ENCODE measurements around the gene GSG1. TPM values are rescaled to one million over a fixed set of nuclear protein-coding genes. Genes with fewer than 3 reads are reported as not detected.

GSG1 gene
- total RNA-seq, 2 experiments from 2014 or later = not detected

- Histone ChIP-seq H3K27ac (ENCODE audit: low read depth in 1 of 2, low read length in 2 of 2) (peak overlapping the region; percentile 93 to 94), H3K36me3 (ENCODE audit: insufficient read depth, low read length) (no peaks in the 10 kb centered on the region), H3K4me3 (ENCODE audit: low read length) (peak overlapping the region; percentile 64), H3K4me1 (ENCODE audit: insufficient read depth, low read length) (peaks cover 38% of the 10 kb centered on the region), H3K27me3 (ENCODE audit: control insufficient read depth in 1 of 2, insufficient read depth in 2 of 2, low read length in 2 of 2) (no peaks in the 10 kb centered on the region), H3K9me3 (ENCODE audit: control insufficient read depth in 1 of 2, insufficient read depth in 1 of 2, low read length in 2 of 2) (no peaks in the 10 kb centered on the region)
- ChIA-PET CTCF (interaction anchor here (1.0 to 6.9 kb wide), 2 partner anchors 94 to 110 kb away, joined by 3 to 50 read pairs; partner anchors contain the start of gene EMP1), POLR2A (interaction anchor here (1.3 to 2.9 kb wide), 3 partner anchors 100 to 110 kb away, joined by 3 to 9 read pairs (median 6); no protein-coding TSS in a partner anchor)
- Mint-ChIP-seq H3K36me3 (ENCODE audit: low read depth) (no peaks in the 10 kb centered on the region), H3K27me3 (no peaks in the 10 kb centered on the region), H3K27ac (peak overlapping the region; percentile 94), H3K4me3 (peak overlapping the region; percentile 87), H3K4me1 (ENCODE audit: low read depth) (peaks cover 53% of the 10 kb centered on the region), H3K9me3 (no peaks in the 10 kb centered on the region)
- intact Hi-C loops (cut with DNase I, micrococcal nuclease) = loop anchor here (1.0 to 10.0 kb wide), 5 partner anchors 61 to 747 kb away; partner anchors contain the start of genes HEBP1 (in 2 of the 2), BORCS5 (in 1 of the 2), CDKN1B (in 1 of the 2) and EMP1 (in 1 of the 2)
- no peak for TF ChIP-seq CTCF (IDR thresholded peaks at IDR 0.05)
- DNase-seq = peak in 11 of 14 experiments; percentile 8 to 61 (median 27)
- no peak for ATAC-seq (ENCODE audit: poor library complexity)
These were observed 1.6 kb downstream of the GSG1 start for GRCh38 chr12:13101821-13102375.

GRCh38 chr12:13100882-13101769, 2.3 kb downstream of the GSG1 start:
- intact Hi-C loops (cut with DNase I, micrococcal nuclease) = loop anchor here (1.0 to 10.0 kb wide), 4 partner anchors 95 to 746 kb away; partner anchors contain the start of genes HEBP1 (in 2 of the 2), BORCS5 (in 1 of the 2), CDKN1B (in 1 of the 2) and EMP1 (in 1 of the 2)
- ChIA-PET CTCF (interaction anchor here (1.2 to 6.9 kb wide), 2 partner anchors 95 to 110 kb away, joined by 4 to 50 read pairs; partner anchors contain the start of gene EMP1), POLR2A (interaction anchor here (1.3 to 2.9 kb wide), 3 partner anchors 101 to 111 kb away, joined by 3 to 9 read pairs (median 6); no protein-coding TSS in a partner anchor)
- Mint-ChIP-seq H3K36me3 (ENCODE audit: low read depth) (no peaks in the 10 kb centered on the region), H3K27ac (peak overlapping the region; percentile 94), H3K9me3 (no peaks in the 10 kb centered on the region), H3K4me3 (peak overlapping the region; percentile 87), H3K4me1 (ENCODE audit: low read depth) (peaks cover 53% of the 10 kb centered on the region), H3K27me3 (no peaks in the 10 kb centered on the region)
- ATAC-seq (ENCODE audit: poor library complexity) (peak; percentile 87), DNase-seq (peak; percentile 87 to 98 (median 92))
- no peaks in the 10 kb centered on the region for H3K27me3 ChIP-seq (ENCODE audit: control insufficient read depth in 1 of 2, insufficient read depth in 2 of 2, low read length in 2 of 2)
- no peaks in the 10 kb centered on the region for H3K9me3 ChIP-seq (ENCODE audit: control insufficient read depth in 1 of 2, insufficient read depth in 1 of 2, low read length in 2 of 2)
- no peaks in the 10 kb centered on the region for H3K36me3 ChIP-seq (ENCODE audit: insufficient read depth, low read length)
- TF ChIP-seq CTCF (IDR thresholded peaks at IDR 0.05) = no peak
- H3K4me3 ChIP-seq (ENCODE audit: low read length) = peak overlapping the region; percentile 64
- peak overlapping the region; percentile 93 to 94 for H3K27ac ChIP-seq (ENCODE audit: low read depth in 1 of 2, low read length in 2 of 2)
- H3K4me1 ChIP-seq (ENCODE audit: insufficient read depth, low read length) = peaks cover 38% of the 10 kb centered on the region

GRCh38 chr12:13100605-13100881, 2.9 kb downstream of the GSG1 start:
- Histone ChIP-seq H3K4me3 (ENCODE audit: low read length) (peak overlapping the region; percentile 64), H3K36me3 (ENCODE audit: insufficient read depth, low read length) (no peaks in the 10 kb centered on the region), H3K27ac (ENCODE audit: low read depth in 1 of 2, low read length in 2 of 2) (peak overlapping the region; percentile 7 to 91), H3K9me3 (ENCODE audit: control insufficient read depth in 1 of 2, insufficient read depth in 1 of 2, low read length in 2 of 2) (no peaks in the 10 kb centered on the region), H3K27me3 (ENCODE audit: control insufficient read depth in 1 of 2, insufficient read depth in 2 of 2, low read length in 2 of 2) (no peaks in the 10 kb centered on the region), H3K4me1 (ENCODE audit: insufficient read depth, low read length) (peaks cover 38% of the 10 kb centered on the region)
- TF ChIP-seq CTCF (IDR thresholded peaks at IDR 0.05) = no peak
- intact Hi-C loops (cut with DNase I, micrococcal nuclease) = loop anchor here (2.0 to 10.0 kb wide), 3 partner anchors 100 to 746 kb away; partner anchors contain the start of genes HEBP1 (in 2 of the 2), BORCS5 (in 1 of the 2), CDKN1B (in 1 of the 2) and MANSC1 (in 1 of the 2)
- DNase-seq (no peak), ATAC-seq (ENCODE audit: poor library complexity) (no peak)
- Mint-ChIP-seq H3K9me3 (no peaks in the 10 kb centered on the region), H3K4me3 (peak overlapping the region; percentile 87), H3K36me3 (ENCODE audit: low read depth) (no peaks in the 10 kb centered on the region), H3K4me1 (ENCODE audit: low read depth) (peaks cover 53% of the 10 kb centered on the region), H3K27me3 (no peaks in the 10 kb centered on the region), H3K27ac (peak overlapping the region; percentile 94)
- ChIA-PET CTCF (interaction anchor here (1.2 to 6.9 kb wide), 2 partner anchors 96 to 111 kb away, joined by 4 to 50 read pairs; partner anchors contain the start of gene EMP1), POLR2A (interaction anchor here (1.3 to 2.9 kb wide), 2 partner anchors 108 to 111 kb away, joined by 3 to 9 read pairs; no protein-coding TSS in a partner anchor)

All from CD4-positive, alpha-beta T cell (primary cell).